ENCODE measurements around the gene IKZF4.

- TF ChIP-seq POU6F1 (CRISPR knock-in tag; IDR thresholded peaks at IDR 0.05; ENCODE audit: borderline replicate concordance, low read depth) (no peak), PATZ1 (CRISPR knock-in tag; IDR thresholded peaks at IDR 0.05; ENCODE audit: borderline replicate concordance) (no peak), ZFP30 (CRISPR knock-in tag; IDR thresholded peaks at IDR 0.05) (no peak), CREB5 (CRISPR knock-in tag; IDR thresholded peaks at IDR 0.05; ENCODE audit: low read depth) (no peak), BACH2 (CRISPR knock-in tag; IDR thresholded peaks at IDR 0.05; ENCODE audit: borderline replicate concordance) (no peak), ZFP3 (CRISPR knock-in tag; IDR thresholded peaks at IDR 0.05) (no peak), ISL1 (CRISPR knock-in tag; IDR thresholded peaks at IDR 0.05) (no peak), RARB (CRISPR knock-in tag; IDR thresholded peaks at IDR 0.05) (no peak), CSDC2 (CRISPR knock-in tag; IDR thresholded peaks at IDR 0.05) (no peak), OSR1 (CRISPR knock-in tag; IDR thresholded peaks at IDR 0.05) (no peak), ZNF565 (CRISPR knock-in tag; conservative IDR thresholded peaks at IDR 0.05; ENCODE audit: low read depth) (no peak), ESRRG (CRISPR knock-in tag; IDR thresholded peaks at IDR 0.05) (no peak), SNAI2 (CRISPR knock-in tag; IDR thresholded peaks at IDR 0.05) (no peak), PPARA (CRISPR knock-in tag; IDR thresholded peaks at IDR 0.05; ENCODE audit: borderline replicate concordance) (no peak)
Observed at GRCh38 chr12:56037161-56037560, 16.3 kb downstream of the IKZF4 start.

Data from SK-N-SH treated with all-trans-retinoic acid at 6 μM for 48 hours (cell line).